Measurements from ENCODE around the gene TSPYL4.
A peak's percentile ranks its signal among the peaks of the same experiment; 100 is the strongest.

The TSPYL4 gene

DNA sequence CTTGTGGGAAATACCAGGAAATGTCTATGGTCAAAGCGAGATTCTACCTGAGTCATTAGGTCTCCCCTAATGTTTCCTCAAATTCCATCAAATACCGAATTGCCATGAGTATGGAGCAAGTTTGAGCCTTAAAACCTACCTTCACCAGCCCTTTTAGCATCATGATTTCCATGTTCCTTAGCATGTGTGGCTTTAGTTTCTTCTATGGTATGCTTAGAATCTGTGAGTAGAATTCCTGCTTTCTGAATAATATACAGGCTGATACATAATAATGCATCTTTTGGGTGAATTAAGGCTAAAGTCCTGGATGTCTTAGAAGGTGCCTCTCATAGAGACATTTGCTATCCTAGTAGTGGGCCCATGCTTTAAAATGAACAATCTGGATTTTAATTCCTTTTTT lies 32.0 kb downstream of the TSPYL4 start:
- no peak for DNase-seq (ENCODE audit: low spot score)

- DNase-seq (ENCODE audit: low spot score), result no peak
Observed at GRCh38 chr6:116221067-116221466, 32.8 kb downstream of the TSPYL4 start.

DNA sequence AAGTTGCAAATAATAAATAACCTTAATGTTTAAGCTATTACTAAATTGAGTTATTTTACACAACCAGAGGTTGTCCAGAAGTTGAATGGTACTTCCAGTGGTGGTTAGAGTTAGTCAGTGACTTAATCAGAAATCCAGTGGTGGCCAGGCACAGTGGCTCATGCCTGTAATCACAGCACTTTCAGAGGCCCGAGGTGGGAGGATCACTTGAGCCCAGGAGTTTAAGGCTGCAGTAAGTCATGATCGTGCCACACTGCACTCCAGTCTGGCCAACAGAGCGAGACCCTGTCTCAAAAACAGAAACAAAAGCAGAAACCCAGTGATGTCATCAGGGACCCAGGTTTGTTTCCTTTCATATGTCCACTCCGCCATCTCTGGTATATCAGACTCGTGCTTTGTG lies 35.0 kb downstream of the TSPYL4 start:
- DNase-seq (ENCODE audit: low spot score), result no peak

DNA sequence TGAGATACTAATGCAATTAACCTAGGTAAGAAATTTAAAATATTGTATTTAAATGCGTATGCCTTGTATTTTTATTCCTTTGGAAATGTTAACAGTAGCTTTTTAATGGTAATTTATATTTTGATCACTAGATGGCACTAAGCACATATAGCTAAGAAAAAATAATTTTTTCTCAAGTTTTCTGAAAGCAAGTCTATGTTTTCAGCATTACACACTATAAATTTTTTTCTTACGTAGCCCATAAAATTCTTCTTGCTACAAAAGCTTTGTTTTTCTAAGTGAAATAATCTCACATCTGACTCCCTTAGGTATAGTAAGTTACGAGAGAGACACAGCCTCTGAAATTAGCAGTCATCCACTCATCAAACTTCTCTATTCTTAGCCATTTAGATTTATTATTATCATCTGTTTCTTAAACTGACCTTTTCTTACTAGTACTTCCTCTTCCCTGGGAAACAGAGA lies 35.7 kb downstream of the TSPYL4 start:
- DNase-seq (ENCODE audit: low spot score), result peak; percentile 28

DNA sequence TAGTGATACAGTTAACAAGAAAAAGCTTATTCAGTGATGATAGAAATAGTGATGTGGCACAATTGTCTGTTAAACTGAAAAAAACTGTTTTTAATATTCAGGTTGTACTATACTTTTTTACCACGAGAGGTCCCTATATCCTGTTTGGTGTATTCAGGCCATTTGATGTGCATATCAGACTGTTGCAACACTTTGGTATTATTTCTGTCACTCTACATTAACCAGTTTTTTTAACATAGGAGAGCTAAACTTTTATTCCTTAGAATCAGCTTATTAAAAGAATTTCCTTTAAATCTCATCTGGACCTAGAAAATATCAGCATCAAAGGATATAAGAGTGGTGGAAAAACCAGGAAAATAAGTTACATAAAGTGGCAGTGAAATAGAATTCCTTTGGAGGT lies 36.8 kb downstream of the TSPYL4 start:
- DNase-seq (ENCODE audit: low spot score), result peak; percentile 65

DNA sequence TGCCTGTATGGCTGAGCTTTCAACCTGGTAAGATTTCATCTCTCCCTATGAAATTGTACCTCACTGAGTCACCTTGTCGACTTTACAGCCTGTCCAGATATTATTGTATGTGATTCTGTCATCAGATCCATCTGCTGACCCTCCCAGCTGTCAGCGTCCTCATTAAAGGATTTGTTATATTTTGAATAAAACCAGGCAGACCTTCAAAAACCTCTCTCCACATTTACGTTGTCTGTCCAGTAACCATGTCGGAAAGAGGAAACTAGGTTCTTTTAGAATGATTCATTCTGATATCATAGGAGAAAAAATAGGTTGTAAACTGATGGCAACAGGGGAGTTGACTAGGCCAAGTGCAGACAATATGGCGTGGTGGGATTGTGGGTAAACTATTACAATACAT lies 38.5 kb downstream of the TSPYL4 start:
- DNase-seq (ENCODE audit: low spot score), result no peak

- no peak for DNase-seq (ENCODE audit: low spot score)
Observed at GRCh38 chr6:116214681-116215080, 39.2 kb downstream of the TSPYL4 start.

DNA sequence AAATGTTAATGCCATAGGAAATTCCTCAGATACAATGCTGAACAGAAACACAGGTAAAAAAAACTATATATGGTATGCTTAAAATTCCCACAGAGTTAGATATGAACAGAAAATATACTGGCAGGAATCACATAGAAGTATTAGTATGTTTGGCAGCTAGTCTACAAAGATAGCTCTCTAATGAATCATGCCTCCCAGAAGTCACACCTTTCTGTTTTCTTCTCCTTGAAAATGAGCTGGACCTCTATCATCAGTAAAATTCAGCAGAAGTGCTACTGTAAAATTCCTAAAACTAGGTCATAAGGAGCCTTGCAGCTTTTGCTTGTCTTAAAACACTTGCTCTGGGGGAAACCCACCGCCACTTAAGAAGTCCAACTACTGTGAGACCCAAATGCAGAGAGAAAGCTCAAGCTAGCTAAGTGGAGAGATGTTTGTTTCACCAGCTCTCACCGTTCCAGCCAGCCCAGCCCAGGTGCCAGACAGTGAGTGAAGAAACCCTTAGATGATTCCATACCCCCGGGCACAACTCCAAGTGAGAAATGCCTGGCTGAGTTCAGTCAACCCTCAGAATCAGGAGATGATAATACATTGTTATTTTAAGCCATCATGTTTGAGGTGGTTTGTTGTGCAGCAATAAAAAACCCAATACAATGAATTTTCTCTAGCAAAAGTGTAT lies 43.0 kb downstream of the TSPYL4 start:
- peak; percentile 18 for DNase-seq (ENCODE audit: low spot score)

DNA sequence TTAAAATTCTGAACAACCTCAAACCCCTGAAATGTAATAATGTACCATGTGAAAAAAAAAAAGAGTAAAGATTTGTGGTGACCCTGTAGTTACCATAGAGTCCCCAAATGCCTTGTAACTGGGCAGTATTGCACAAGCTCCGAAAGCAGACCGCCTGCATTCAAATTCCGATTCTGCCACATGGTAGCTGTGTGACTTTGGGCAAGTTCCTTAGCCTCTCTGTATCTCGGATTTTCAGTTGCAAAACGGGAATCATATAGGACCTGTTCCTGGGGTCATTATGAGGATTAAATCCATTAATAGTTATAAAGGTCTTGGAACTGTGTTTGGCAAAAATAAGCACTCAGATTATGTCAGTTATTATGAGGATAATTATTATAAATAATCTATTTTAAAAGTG lies 43.6 kb downstream of the TSPYL4 start:
- no peak for DNase-seq (ENCODE audit: low spot score)

GRCh38 chr6:116208056-116208785 lies 45.7 kb downstream of the TSPYL4 start:
- DNase-seq (ENCODE audit: low spot score), result no peak

GRCh38 chr6:116206231-116206903 lies 47.5 kb downstream of the TSPYL4 start:
- DNase-seq (ENCODE audit: low spot score), result no peak

GRCh38 chr6:116205281-116205680 lies 48.6 kb downstream of the TSPYL4 start:
- no peak for DNase-seq (ENCODE audit: low spot score)

DNA sequence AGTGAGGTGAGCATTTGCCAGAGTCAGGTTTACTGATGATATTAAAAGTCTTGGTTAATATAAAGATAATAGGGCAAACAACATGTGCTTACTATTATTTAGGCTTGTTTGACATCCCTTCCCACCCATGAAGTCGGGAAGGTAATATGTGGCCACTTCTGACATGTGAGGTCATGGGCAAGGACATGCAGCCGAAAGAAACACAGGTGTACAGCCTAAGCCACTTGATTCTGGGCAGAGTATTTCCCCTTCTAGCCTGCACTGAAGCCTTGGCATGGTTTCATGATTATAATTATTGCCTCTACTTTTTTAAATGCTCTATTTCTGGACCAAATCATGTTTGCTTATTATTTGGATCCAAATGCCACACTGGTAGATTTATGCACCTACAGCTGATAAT lies 52.3 kb downstream of the TSPYL4 start:
- DNase-seq (ENCODE audit: low spot score), result no peak

- no peak for DNase-seq (ENCODE audit: low spot score)
Observed at GRCh38 chr6:116200619-116201249, 53.1 kb downstream of the TSPYL4 start.

Data from cerebellar cortex (tissue), 1 donor.